HG03095 (cell line): Measurements from ENCODE around the gene SLC9A1.
"Not testable (repeated sequence)": the region's sequence is repeated elsewhere in the genome, so short reads cannot be mapped to it uniquely, and the experiment has no call there.

ENCODE experiments used
- ATAC-seq: cut with Tn5 transposase; IDR thresholded peaks from one replicate; pipeline ENCODE4 v1.9.1; 2021; ENCODE audit warnings: moderate library complexity; ENCODE audit not compliant: unreplicated experiment

Gene SLC9A1

DNA sequence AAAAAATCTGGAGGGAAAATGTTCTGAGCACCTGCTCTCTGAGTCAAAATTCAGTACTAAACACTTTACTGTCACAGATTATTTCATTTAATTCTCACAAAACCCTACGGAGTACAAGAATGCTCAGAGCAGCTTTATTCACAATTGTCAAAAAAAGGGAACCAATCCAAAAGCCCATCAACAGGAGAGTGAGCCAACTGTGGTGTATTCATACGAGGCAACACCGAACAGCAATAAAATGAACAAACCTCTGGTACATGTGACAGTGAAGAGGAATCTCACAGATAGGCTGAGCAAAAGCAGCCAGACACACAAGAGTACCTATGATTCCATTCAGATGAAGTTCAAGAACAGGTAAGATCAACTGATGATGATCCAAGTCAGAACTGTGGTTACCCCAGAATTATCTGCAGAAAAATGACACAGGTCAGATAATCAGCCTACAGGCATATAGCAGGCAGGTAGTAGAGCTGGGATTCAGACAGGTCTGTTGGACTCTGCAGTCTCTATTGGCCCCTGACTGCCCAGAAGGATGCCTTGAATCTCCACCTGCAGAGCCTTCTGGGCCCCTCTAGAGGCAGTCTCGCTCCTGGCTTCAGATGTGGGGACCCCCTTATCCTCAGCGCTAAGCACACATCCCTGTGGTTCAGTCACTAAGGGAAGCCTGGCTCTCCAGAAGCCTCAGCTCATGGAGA is 19.2 kb downstream of the SLC9A1 start:
- ATAC-seq = no peak

DNA sequence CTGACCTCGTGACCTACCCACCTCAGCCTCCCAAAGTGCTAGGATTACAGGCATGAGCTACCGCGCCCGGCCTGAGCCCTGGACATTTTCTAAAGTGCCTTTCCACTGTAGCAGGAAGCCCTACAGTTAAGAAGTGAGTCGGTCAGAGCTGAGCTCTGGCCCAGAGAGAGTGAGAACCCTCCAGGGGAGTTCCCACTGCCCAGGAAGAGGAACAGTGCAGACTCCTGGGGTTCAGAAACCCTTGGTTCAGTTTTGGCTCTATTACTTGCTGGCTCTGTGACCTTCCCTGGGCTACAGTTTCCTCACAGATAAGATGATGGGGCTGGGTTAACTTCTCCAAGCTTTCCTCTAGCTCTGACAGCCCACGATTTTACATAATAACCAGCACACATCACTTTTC is 20.9 kb downstream of the SLC9A1 start:
- ATAC-seq = peak; percentile 77

DNA sequence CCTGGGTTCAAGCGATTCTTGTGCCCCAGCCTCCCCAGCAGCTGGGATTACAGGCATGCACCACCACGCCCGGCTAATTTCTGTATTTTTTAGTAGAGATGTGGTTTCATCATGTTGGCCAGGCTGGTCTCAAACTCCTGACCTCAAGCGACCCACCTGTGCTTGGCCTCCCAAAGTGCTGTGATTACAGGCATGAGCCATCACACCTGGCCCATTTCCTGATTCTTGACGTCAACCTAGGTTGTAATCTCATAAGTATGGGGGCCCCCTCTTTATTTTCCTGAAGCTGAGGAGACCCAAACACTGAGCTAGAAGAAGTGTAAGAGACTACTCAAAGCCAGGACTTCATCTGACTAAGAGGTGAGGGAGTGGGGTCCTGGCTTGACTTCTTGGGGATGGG is 21.8 kb downstream of the SLC9A1 start:
- ATAC-seq = no peak

DNA sequence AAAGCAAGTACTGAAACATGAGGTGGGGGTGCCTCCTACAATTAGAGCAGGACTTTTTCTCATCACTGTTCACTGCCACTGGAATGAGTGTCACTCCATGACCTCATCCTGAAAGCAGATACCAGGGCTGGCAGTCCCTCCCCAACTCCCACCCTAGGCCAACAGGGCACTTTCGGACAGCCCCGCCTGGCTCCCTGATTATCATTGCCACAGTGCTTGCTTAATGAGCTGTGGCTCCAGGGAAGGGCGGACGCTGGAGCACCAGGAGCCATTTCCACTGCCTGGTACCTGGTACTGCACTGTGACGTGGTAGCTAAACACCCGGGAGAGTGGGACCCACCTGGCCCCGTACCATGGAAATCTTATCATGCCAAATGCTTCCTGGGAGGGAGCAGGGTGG is 22.3 kb downstream of the SLC9A1 start:
- no peak for ATAC-seq

DNA sequence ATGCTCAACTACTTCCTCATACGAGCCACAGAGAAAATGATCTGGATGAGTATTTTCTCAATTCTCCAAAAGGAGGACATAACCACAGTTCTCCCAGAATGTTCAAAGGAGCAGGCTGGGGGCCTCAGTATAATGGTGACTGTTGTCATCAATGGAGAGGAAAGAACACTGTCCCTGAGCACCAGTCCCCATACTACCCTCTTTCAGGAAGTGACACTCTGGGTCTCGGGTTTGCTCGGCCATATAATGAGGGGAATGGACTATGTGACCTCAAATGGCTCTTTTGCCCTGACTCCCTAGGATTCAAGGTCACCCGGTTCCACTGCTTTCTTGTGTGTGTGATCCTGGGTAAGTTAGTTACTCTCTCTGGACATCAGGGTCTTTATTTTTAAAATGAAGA is 22.8 kb downstream of the SLC9A1 start:
- no peak for ATAC-seq

DNA sequence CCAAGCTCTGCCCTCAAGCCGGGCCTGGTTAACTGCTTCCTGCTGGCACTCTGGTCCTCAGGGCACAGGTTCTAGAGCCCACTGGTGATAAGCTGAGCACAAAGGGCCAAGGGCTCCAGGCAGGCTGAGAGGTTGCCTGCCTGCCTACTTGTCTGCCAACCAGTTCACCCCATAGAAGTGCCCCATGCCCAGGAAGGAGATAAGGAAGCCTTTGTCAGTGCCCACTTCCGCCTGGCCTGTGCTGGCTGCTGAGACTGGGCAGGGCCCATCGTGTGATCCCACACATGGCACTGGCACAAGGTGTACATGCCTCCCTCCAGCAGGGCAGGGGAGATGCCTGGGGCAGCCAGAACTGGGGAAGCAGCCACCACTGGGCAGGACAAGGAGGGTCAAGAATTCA is 24.1 kb downstream of the SLC9A1 start:
- ATAC-seq = no peak

DNA sequence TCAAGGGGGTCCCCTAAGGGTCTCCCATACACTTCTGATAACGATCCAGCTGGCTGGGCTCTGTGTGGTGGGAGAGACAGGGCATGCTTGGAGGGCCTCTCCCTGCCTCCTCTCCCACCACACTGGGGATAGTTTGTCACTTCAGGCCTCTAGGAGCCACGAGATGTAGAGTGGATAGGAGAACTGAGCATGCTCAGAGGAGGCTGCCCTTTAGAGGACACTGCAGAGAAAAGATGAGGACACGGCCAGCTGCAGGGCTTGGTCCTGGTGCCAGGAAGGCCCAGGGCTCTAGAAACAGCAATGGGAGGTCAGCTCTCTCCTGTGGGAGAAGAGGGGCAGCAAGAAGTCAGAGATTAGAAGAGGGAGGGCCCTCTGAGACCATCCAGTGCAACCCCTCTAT is 25.7 kb downstream of the SLC9A1 start:
- no peak for ATAC-seq

DNA sequence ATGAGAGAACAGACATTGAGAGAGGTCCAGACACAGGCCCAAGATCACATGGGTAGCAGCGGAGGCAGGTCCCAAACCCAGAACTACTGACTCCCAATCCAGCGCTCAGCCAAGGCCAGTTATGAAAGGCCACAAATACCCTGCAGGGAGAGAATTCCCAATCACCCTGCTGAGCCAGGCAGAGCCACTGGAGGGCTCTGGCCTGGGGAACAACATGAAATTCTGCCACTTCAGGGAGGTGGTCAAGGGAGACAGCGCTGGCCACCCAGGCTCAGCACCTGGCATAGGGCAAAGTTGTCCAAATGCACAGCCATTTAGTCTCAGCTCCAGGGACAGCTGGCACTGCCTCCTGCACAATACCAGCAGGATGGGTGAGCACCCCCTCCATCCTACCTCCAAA is 27.5 kb downstream of the SLC9A1 start:
- ATAC-seq = no peak

DNA sequence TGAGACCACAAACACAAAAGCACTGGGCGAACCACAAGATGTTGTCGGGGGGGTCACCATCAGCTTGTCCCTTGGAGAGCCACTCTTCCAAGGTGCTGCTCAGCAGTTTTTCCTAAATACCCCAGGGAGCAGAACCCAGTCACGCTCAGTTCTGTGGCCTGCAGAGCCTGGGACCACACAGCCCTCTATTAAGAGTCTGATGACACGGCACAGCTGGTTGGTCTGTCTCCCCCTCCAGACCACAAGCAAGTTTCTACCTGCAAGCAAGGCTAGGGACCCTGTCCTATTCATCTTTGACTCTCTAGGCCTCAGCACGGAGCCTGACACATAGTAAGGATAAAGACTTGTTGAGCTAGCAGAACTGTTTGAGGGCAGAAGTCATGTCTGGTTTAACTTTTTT is 28.5 kb downstream of the SLC9A1 start:
- no peak for ATAC-seq

DNA sequence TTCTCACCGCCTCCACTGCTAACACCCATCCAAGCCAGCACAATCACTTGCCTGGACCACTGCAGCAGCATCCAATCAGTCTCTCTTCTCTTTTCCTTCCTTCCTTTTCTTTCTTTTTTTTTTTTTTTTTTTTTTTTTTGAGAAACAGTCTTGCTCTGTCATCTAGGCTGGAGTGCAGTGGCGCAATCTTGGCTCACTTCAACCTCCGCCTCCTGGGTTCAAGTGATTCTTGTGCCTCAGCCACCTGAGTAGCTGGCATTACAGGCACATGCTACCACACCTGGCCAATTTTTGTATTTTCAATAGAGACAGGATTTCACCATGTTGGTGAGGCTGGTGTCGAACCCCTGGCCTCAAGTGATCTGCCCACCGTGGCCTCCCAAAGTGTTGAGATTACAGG is 29.8 kb downstream of the SLC9A1 start:
- ATAC-seq = not testable (repeated sequence)

DNA sequence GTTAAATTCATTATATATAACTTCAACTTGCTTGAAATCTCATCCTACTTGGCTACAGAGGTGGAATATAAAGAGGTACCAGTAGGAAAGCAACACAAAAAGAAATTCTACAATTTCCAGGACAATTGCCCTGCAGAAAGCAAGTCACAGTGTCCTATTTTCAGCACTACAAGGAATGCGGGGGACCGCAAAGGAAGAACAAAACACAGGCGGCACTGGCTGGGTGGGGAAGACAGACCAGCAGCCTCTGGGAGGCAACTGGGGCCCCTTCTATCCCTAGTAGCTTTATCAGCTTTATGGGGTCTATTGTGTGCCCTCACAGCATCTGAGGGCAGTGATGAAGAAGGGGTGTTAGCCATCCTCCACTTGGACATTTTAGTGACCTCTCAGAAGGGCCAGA is 30.5 kb downstream of the SLC9A1 start:
- ATAC-seq = no peak

DNA sequence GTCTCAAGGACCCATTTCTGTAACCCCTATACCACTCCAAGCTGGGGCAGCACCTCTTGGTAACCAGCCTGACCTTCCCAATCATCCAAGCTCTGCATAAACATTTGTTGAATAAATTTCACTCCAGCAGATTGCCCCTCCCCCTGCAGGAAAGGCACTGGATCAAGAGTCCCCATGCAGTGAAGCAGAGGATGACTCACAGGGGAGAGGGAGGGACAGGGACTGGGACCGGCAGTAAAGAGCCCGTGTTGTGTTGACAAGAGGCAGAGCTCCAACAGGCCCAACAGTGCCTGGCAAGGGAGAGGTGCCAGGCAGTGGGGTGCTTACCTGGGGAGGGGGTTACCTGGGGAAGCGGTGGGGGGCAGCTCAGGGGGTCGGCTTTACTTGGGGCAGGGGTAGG is 32.3 kb downstream of the SLC9A1 start:
- no peak for ATAC-seq

DNA sequence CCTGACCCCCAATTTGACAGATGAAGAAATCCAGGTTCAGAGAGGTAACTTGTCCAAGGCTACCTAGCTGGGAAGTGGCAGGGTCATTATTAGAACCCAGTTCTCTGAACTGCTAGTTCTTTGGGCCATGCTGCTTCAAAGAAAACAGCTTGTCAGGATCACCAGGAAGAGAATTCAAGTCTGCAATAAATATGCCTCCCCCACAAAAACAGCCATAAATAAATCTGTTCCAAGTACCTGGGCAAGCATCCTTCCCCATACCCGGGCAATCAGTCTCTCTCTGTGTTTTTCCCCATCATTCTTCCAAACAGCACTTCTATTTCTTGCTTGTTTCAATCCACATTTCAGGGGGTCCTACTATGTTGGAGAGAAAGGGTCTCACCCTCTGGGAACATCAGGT is 34.1 kb downstream of the SLC9A1 start:
- no peak for ATAC-seq

DNA sequence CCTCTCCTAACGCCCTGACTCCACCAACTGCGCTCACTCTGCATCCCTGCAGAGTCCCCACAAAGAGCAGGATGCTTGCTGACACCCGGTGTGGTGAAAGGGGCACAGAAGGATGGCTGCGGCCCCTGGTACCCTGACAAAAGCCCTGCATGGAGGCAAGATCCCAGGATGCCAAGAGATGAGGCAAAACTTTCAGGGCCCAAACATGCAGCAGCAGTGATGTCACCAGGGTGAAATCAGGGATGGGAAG is 36.6 kb downstream of the SLC9A1 start:
- ATAC-seq = no peak

DNA sequence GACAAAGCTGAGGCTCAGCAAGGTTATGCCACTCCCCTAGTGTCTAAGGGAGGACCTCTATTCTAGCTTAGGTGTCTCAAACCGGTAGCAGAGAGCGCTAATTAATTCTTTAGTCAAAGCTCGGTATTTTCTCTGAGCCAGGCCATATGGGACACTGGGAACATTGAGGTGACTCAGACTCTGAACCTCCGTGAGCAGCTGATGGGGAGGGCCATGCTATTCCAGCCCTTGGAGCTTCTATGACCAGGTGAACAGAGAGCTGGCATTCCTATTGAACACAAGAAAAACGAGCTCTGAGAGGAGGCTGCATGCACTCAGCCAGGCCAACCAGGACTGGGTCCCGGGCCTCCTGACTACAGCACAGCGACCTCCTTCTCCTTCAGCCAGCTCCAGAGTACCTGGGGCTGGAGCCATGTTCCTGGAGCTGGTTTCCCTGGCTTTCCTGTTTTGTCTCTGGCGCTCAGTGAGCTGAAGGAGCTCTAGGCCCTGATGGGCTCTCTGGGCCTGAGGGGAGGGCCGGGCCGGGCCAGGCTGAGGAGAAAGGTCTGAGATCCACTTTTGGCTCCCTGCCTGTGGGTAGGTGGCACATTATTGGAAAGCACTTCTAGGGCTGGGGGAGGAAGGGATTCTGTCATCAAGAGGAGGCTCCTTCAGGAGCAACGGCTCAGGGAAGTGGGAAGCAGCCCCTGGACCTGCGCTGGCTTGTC is 37.0 kb downstream of the SLC9A1 start:
- no peak for ATAC-seq

DNA sequence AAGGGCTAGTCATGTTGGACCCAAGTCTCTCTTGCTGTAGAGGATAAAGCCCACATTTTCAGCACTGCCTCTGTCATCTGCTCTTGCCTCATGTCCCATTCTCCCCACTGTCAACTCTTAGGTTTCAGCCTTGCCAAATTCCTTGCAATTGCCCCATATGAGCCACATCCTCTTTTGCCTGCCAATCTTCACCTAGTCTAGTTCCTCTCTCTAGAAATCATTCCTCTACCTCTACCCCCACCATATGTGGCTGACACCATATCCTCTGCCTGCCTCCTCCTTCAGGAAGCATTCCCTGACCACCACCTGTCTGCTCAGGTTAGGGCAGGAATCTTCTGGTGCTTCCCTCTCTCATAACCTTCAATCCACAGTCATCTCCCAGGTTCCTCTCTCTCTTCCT is 38.2 kb downstream of the SLC9A1 start:
- no peak for ATAC-seq

DNA sequence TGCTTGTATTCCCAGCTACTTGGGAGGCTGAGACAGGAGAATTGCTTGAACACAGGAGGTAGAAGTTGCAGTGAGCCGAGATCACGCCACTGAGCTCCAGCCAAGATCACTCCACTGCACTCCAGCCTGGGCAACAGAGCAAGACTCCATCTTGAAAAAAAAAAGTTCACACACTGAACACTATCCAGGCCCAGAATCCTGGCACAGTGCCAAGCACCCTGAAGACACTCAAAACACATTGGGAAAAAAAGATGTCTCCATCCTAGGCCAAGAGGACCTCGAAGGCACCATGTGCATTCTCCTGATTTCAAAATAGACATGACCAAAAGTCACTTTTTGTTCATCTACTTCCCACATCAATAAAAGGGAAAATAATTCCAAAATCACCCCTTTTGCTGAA is 38.7 kb downstream of the SLC9A1 start:
- no peak for ATAC-seq

DNA sequence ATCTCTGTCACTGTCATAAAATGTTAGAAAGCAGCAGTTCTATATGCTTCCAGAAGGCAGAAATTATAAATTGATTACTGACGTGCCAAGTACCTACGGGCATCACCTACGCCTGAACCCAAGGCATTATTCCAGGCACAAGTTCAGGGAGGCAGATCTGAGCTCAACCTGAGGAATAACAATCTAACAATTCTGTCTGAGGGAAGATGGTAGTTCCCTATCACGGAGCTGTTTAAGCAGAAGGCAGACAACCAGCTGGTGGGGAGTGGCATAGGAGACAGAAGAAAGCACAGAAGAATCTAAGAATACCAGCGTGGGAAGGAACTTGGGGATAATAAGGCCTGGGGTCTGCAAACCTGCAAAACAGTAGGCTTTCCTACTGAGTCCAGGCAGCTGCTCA is 40.4 kb downstream of the SLC9A1 start:
- ATAC-seq = no peak

DNA sequence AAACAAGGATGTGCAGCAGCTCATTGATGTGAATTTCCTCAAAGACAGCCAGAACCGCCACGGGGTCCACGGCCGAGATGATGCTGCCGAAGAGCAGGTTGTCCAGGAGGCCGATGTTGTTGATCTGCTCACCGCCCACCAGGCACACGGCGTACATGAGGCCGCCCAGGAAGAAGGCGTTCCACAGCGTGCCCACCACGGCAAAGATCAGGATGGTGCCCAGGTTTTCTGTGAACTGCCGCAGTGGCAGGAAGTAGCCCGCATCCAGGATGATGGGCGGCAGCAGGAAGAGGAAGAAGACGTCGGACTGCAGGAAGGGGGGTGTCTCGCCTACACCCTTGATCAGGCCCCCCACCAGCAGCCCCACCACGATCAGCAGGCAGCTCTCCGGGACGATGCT is 41.1 kb downstream of the SLC9A1 start:
- ATAC-seq = no peak

DNA sequence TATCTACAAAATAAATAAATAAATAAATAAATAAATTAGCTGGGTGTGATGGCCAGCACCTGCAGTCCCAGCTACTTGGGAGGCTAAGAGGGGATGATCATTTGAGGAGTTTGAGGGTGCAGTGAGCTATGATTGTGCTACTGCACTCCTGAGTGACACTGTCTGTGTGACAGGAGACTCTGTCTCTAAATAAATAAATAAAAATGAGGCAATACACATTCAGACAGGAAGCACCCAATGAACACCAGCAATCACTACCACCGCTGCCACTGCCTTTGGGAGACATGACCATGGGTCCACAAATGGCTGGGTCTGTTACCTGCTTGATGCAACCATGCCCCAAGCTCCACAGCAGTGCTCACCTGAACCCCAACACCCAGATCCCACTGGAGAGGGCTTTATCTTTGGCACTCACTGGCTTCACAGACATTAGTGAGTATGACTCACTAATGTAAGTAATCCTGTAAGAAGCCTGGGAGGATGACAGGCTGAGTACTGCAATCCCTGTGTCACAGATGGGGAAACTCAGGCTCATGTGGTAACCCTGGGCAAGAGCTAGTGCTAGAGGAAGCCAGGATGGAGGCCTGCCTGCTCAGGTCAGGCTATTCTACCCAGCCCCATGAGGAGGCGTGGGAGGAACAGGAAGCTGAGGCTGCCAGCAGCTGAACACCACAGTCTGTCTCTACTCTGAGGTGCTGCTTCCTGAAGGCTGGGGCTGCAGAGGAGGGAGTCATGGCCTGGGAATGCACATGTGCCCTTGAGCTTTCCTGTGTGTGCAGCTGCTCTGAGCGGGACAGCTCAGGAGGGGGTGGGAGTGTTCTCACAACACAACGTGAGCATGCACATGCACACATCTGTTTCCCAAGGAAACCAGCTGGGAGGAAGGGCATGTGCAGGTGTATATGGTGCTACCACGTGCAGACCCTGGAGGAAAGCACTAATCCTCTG is 43.0 kb downstream of the SLC9A1 start:
- ATAC-seq = peak; percentile 86

DNA sequence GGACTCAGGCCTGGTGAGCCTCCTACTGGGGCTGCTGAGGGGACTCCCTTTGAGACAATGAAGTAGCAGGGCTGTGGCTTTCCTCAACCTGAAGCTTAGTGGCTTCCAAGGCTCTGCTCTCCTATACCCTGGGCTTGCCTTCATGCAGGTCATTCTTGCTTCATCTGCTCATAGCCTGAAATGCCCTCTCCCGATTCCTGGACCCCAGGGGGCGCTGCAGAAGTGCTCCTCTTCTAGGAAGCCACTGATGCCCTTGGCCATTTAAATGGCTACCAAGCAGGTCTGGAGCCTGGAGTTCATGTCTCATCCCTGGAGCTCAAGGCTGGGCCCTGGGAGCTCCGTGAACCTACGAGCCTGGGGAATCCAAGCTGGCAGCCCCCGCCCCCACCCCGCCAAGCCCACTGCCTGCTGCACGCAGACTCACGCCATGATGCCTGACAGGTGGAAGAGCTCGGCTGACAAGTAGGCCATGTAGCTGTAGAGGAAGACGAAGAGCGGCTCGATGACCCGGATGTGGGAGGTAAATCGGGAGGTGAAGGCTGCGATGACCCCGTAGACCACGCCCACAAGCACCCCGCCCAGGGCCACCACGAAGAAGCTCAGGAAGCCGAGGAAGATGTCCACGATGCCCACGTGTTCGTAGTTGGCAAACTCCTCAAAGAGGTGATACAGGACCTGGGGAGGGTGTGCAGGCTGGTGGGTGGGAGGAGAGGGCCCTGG is 45.7 kb downstream of the SLC9A1 start:
- no peak for ATAC-seq
